Medulla oblongata (tissue), 1 donor: Measurements from ENCODE around the gene CD6.
A peak's percentile ranks its signal among the peaks of the same experiment; 100 is the strongest.
"Not testable (repeated sequence)": the region's sequence is repeated elsewhere in the genome, so short reads cannot be mapped to it uniquely, and the experiment has no call there.

Experiments
- DNase-seq: peaks from one replicate; pipeline ENCODE4 v3.0.0-alpha.2; 2015; ENCODE audit errors: extremely low spot score

Gene CD6

DNA sequence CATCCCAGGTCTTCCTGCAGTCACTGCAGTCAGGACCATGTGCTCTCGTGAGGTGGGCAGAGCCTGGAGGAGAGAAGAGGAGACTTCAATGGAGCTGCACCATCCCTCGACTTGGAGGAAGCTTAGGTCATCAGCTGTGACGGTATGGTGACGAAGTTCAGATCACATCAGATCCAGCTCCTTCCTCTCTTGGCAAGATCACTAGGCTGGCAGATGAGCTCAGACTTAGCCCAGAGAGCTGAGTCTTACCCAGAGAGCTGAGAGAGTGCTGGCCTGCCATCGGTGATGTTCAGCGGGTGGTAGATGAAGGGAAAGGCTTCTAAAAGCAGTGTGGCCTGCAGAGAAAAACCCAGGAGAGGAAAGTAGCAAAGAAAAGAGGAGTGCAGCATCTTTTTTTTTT lies 17.7 kb upstream of the CD6 start:
- DNase-seq = peak; percentile 51

DNA sequence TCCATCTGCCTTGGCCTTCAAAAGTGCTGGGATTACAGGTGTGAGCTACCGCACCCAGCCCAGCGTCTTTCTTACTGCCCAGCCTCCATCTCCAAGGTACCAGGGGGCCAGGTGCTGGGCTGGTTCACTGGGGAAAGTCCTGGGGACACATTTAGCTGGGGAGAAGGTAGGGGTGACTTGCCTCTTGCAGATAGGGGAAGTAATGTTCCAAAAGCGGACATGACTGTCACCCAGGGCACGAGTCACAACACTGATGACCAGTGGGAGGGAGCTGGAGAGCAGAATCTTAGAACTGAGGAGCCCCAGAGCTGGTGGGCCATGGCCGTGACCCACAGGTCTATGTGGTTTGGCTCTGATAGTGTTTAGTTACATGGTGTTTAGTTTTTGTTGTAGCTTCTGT lies 17.1 kb upstream of the CD6 start:
- peak; percentile 57 for DNase-seq

DNA sequence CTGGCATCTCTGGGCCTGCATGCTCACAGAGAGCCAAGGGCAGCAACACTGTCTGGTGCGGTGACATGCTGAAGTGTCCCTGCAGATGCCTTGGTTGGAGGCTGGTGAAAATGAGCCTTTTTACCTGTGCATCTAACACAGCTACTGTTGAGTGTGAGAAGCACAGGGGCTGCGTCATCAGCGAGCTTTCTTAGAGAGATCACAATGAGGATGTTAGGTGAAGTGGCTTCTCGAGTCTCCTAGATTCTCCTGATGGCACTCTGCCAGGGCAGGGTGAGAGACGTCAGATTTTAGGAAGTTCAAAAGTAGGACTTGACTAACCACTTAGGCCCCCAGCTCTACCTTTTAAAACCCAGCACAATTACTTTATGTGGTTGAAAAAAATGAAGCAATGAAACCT lies 15.9 kb upstream of the CD6 start:
- peak; percentile 70 for DNase-seq

DNA sequence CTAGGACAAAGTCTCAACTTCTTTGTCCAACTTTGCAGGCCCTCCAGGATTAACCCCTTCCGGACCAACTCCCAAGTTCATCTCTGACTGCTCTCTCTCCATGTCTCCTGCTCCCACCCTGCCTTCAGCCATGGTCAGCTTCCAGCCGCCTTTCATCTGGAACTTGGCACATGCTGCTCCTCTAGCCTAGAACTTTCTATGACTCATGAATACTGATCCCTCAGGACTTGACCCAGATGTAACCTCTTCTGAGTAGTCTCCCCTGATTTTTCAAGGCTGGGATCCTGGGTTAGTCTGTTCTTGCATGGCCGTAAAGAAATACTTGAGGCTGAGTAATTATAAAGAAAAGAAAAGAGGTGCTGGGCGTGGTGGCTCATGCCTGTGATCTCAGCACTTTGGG lies 14.3 kb upstream of the CD6 start:
- DNase-seq = no peak

DNA sequence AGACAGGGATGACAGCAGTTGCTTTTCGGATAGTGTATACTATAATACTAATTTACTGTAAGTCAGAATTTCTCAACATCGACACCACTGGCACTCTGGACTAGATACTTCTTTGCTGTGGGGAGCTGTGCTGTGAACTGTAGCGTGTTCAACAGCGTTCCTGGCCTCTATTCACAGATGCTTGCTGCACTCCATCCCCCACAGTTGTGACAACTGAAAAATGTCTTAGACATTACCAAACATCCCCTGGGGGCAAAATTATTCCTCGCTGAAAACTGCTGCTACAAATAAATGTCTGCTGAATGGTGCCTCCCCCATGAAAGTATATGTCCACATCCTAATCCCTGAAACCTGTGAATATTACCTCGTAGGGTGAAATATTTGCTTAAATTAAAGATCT lies 12.0 kb upstream of the CD6 start:
- DNase-seq = no peak

DNA sequence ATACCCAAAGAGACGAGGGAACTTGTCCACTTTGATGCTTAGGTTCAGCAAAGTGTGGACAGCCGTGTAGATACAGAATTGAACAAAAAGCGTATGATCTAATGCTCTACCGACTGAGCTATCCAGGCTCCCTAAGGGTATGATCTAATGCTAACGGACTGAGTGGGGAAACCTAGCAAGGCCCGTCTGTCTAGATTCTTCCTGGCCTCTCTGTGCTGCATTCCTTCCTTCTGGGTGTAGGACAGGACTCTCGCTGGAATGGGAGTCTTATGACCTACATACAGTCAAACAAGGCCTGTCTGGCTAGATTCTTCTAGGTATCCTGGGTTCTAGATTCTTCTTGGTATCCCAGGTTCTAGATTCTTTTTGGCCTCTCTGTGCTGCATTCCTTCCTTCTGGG lies 11.1 kb upstream of the CD6 start:
- no peak for DNase-seq

DNA sequence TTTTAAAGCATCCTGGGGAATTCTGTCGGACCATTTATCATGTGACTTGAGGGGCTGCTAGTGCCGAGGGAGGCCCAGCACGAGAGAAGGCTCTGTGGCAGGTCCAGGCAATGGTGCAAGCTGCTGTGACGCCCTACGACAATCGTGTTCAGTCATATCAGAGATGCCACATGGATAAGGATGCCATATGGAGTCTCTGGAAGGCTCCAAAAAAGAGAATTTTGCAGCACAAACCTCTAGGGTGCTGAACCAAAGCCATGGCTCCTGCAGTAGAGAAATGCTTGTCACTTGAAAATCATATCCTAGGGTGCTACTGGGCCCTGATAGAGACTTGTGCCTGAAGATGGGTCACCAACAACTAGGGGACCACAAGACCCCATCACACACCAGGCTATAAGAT lies 6.7 kb upstream of the CD6 start:
- DNase-seq = no peak

DNA sequence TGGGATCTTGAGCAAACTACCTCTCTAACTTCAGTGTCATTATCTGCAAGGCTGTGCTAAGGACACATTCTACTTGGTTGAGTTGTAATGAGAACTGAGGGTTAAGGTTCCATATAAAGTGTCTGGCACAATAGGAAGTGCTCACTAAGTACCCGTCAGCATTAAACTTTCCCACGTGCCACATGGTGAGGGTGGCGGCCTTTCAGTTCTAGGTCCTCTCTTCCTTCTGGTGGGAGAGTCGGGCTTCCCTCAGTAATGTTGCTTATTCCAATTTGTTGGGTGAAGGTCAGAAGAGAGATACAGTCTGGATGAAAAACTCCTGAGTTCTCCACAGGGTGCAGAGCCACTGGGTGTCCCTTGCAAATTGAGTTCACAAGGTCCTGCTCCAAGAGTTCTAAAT lies 4.6 kb upstream of the CD6 start:
- no peak for DNase-seq

DNA sequence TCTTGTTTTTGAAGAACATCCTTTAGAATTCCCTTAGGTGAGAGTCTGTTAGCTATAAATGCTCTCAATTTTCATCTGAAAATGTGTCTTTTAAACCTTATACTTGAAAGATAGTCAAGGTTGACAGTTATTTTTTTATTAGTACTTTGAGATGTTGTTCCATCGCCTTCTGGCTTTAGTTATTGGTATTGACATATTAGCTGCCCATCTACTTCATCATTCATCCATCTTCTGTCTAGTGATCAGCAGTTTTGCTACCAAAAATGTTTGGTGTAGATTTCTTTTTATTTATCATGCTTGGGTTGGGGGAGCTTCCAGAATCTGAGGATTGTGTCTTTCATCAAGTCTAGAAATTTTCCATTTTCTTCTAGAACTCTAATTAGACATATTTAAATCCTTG lies 3.3 kb upstream of the CD6 start:
- no peak for DNase-seq

DNA sequence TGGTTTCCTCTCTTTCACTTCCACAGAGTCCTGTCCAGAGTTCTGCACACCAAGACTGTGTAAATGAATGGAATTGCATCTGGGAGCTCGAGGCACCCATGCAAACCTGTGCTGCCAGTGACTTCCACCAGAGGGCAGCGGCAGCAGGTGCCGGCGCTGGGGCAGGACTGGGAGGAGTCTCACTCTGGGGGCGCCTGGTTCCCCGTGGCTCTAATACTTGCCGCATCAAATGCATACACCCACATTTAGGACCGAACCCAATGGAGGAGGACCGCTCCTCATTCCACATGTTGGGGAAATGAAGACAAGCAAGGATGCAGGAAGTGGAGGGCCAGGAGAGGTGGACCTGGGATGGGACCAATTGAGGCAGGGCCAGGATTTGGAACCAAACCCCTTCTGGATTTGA lies 1.1 kb upstream of the CD6 start:
- peak; percentile 39 for DNase-seq

DNA sequence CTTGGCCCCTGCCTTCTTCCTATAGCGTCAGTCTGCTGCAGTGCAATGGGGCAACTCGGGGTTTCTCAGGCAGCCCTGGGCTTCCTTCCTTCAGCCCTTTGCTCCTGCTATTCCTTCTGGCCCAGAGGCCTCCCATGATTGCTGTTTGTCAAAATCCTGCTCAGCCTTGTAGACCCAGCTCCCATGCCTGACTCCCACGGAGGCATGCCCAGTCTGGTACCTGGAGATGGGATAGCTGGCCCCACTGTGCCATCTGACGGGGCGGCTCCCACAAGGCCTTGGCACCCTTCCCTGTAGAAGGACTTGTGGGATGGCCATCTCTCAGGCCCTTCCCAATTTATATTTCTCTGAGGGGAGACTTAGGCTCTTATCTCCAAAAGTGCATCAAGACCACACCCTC lies 590 bp upstream of the CD6 start:
- DNase-seq = no peak

DNA sequence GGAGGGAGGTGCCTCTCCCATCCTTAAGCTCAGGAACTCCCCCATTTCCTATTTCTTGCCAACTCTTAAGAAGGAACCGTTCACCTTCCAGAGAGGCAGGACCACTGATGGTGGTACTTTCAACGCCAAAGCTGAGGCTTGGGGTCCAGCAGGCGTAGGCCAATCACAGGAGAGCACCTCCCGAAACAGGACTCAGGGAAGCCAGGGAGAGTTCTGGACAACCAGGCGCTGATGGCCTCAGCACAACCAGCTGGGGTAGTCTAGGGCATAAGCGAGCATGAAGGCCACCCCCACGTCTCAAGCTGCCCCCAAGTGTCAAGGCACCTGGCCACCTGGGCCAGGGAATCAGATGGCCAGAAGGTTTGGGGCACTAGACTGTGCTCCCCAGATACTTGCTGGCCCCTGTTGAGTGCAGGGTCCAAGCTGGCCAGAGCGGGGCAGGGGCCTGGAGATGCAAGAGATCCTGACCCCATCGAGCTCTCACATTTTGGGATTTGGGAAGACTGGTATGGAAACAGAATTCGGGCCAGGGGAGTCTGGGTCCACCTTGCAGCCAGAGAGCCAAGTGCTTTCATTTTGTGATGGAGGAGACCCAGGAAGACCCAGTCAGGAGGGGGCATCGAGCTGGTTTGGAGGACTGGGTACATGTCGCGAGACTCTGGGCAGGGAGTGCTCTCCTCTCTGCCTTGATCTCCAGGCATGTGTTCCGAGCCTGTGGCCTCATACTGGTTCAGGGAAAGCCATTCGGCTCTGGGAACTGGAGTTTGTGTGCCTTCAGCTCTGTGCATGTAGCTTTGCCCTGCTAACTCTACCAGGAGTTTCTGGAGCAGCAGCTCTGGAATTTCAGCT lies 926 bp downstream of the CD6 start:
- DNase-seq = no peak

DNA sequence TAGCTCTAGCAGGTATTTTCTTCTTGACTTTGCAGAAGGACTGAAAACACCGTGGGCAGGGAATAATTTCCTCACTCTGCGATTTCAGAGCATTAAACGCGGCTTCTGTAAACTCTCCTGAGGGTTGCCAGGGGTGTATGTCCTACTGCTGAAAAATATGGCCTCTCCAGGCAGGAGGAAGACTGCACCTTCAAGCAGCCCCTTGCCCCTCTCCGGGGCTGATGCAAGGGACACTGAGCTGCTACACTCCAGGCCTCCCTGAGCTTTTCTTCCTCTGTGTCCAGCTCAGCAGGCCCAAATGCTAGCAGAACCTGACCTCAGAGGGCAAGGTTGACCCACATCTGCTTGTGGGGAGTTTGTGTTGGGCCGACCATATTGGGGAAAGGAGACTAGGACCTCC lies 2.2 kb downstream of the CD6 start:
- DNase-seq = no peak

DNA sequence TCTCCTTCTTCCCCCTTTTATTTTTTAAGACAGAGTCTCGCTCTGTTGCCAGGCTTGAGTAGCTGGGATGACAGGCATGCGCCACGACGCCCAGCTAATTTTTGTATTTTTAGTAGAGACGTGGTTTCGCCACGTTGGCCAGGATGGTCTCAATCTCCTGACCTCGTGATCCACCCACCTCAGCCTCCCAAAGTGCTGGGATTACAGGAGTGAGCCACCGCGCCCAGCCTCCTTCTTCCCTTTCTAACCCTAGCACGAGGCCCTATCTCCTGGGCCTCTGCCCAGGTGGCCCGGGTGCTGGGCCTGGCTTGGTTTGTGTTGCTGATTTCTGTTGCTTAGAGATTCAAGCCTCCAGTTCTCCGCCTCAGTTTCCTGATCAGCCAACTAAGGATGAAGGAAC lies 2.8 kb downstream of the CD6 start:
- DNase-seq = not testable (repeated sequence)

DNA sequence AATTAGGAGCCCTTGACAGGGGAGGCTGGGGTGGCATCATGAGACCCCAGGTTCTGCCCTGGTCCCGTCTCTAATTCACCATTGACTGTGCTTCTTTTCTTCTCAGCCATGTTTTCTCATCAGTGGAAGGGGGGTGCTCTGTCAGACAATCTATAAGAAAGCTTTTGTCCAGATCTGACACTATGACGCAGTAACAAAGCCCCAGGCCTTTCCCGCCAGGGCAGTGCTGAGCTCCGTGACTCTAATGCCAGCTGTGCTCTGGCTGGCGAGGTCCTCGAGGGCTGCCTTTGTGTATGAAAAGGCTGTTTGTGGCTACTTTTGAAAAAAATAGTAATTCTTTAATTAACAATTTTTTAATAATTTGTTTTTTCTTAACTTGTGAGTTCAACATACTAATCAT lies 3.2 kb downstream of the CD6 start:
- peak; percentile 79 for DNase-seq

DNA sequence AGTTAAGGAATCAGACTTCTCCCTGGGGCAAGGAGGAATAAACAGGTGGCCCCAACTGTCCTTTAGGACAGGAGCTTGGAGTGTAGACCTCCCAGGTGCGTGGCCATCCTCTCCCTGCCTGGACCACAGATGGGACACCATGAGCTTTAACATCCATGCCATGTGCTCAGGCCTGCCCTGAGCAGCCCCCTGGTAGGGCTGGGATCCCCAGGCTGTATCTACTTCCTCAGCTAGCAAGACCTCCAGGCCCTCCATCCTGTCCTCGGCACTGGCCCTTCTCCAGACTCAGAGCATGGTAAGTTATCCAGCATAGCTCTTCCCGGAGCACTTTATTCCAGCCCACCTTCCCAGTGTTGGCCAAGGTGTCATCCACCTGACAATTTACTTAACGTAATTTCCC lies 5.7 kb downstream of the CD6 start:
- DNase-seq = no peak

DNA sequence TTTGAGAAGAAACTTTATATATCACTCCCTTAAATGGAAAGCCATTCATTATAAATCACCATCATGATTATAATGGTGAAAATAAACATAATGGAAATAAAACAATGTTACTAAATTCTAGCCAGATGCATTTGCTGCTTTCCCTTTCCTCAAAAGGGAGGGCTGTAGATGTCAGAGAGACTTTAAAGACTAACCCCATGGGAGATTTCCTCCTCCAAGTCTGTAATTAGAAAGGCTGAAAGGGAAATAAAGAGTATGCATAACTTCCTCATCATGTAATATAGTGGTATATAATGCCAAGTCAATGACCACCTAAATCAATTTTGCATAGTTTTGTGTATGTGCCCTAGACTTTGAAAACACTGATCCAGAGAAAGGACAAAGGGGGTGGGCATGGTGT lies 6.4 kb downstream of the CD6 start:
- DNase-seq = no peak

DNA sequence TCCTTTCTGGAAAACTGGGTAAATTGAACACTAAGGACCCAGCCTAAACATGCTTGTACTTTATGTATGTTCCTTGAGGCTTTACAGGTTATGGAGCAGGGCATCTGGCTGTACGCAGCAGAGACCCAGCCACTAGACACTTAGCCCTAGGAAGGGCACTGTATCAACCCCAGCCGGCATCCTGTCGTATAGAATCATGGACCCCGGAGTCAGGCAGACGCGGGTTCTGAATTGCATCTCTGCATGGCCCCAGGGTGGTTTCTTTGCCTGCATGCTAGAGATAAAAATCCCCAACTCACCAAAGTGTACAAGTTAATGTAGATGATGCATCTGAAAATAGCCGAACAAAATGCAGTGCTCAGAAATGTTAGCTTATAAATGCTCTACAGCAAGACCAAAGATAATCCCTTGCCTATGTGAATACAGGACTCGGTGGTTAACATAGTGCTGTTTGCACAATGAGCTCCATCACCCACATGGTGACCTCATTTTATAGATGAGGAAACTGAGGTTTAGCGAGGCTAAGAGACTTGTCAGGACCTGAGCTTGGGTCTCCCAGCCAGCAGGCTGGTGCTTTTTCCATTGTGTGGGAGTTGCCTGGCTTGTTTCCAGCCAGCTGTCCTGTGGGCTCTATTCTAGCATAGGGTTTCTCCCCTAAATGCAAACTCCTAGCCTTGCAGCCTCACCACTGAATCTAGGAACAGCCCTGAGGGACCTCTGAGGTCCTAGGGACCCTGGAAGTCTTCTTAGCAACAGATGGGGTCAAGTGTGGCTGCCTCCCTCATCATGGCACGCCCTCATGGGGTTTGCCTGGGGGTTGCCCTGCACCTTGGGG lies 7.3 kb downstream of the CD6 start:
- DNase-seq = no peak

DNA sequence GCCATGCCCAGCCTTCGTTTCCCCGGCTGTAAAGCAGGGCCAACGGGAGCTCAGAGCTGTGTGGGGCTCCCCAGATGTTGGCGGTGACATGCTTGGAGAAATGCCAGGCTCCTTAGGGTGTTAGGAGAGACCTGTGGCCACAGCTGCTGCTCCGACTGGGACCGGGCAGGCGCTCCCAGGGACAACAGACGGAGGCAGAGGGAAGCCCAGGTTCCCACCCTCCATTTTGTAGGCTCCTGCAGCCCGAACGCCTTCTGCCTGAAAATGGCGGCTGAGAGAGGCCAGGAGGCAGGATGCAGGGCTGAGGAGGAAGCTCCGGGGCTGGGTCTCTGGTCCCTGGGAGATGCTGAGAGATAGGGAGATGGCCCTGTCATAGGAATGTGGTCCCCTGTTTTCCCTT lies 10.0 kb downstream of the CD6 start:
- DNase-seq = no peak

DNA sequence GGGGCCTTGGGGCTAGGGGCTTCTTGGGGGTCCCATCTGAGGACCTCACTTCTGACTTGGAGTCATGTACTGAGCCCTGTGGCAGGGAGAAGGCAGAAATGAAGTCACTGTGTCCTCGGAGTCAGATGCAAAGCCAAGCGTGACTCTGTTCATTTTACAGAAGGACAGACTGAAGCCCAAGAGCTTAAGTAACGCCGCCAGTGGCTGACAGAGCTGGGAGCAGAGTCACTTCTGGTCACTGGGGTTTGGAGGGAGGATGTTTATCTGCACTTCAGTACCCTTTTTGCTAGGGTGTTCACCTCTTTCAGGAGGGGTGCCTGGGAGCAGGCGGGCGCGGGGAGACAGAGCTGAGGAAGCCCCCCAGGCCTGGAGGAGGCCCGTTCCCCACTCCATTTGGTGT lies 10.7 kb downstream of the CD6 start:
- DNase-seq = no peak

DNA sequence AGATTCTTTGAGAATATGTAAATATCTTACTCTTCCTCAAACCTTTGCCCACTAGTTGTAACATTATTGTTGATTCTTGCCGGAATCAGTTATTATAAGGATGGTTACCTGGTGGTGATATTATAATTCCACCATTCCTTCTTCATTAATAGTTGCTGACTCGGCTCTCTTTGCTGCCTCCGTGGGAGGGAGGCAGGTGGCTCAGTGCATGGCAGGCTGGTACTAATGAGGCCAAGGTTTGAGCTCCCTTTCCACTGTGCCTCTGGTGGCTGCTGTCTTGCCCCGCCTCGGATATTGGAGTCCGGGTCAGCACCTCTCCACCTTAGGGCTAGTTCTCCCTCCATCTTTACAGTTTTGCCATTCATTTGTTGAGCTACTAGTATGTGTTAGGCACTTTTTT lies 12.7 kb downstream of the CD6 start:
- no peak for DNase-seq

DNA sequence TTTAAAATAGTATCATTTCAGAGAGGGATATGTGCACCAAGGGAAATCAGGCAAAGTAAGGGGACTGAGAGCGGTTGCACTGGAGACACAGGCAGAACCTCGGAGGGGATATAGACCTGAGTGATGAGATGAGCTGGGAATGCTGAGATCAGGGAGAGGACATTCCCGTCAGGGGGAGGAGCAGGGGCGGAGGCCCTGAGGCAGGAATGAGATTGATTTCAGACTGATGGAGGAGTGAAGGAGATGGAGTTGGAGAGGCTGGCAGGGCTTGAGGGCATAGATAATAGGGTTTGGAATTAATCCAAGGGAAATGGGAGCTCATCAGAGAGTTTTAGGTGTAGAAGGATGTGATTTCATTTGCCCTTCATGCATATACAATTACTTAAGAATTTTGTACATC lies 13.2 kb downstream of the CD6 start:
- DNase-seq = no peak

DNA sequence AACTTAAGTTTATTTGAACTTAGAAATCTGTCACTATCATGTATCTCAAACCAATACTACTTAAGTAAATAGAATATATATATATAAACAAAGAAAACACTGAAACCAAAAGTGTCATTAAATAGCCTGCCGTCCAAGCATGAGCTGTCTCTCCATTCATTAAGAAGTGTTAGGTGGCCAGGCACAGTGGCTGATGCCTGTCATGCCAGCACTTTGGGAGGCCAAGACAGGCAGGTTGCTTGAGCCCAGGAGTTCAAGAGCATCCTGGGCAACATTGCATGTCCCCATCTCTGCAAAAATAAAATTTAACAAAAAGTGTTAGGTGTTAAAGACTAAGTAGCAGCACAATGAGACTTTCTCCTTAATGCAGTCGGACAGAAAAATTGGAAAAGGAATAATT lies 14.0 kb downstream of the CD6 start:
- DNase-seq = no peak
